ENCODE data around the gene ATP13A3. TPM values are rescaled to one million over a fixed set of nuclear protein-coding genes. Genes with fewer than 3 reads are reported as not detected.

The ATP13A3 gene
- total and polyA plus RNA-seq, 2 of the 4 experiments (the other 2 are of a cell fraction) = 48.1 to 154 TPM

GRCh38 chr3:194387276-194387675 lies 99.5 kb downstream of the ATP13A3 start:
- Histone ChIP-seq H2BK120ac (ENCODE audit: low read depth, low read length) (no peak overlapping the region), H2AFZ (replicated peaks; ENCODE audit: low read length, poor library complexity) (no peak overlapping the region), H3K18ac (ENCODE audit: low read depth, low read length) (no peak overlapping the region), H3K36me3 (ENCODE audit: control insufficient read depth, insufficient read depth, low read length) (no peaks in the 10 kb centered on the region), H3K9me1 (ENCODE audit: insufficient read depth, low read length) (no peaks in the 10 kb centered on the region), H2BK20ac (ENCODE audit: low read depth, low read length) (no peak overlapping the region), H3K14ac (replicated peaks; ENCODE audit: low read depth, low read length) (no peak overlapping the region), H3K4ac (ENCODE audit: low read depth, low read length) (no peak overlapping the region), H4K91ac (ENCODE audit: insufficient read depth, low read depth, low read length) (no peak overlapping the region), H4K5ac (ENCODE audit: low read depth, low read length) (no peak overlapping the region), H3K4me2 (ENCODE audit: low read depth, low read length) (no peak overlapping the region), H4K8ac (ENCODE audit: low read depth in 2 of 2, low read length in 2 of 2) (no peak overlapping the region), H3K79me1 (ENCODE audit: low read depth in 1 of 2, low read length in 2 of 2) (no peaks in the 10 kb centered on the region), H3K27ac (ENCODE audit: insufficient read depth, low read length) (no peak overlapping the region), H4K20me1 (ENCODE audit: insufficient read depth, low read length) (no peaks in the 10 kb centered on the region), H3K56ac (ENCODE audit: extremely low read depth, insufficient read depth, low read length) (no peak overlapping the region), H2BK5ac (ENCODE audit: low read depth, low read length, poor library complexity, severe bottlenecking) (no peak overlapping the region), H2AK5ac (ENCODE audit: low read depth, low read length) (no peak overlapping the region), H2BK15ac (ENCODE audit: low read depth, low read length) (no peak overlapping the region), H3K27me3 (ENCODE audit: control insufficient read depth, insufficient read depth, low read length) (peaks cover 38% of the 10 kb centered on the region), H3K4me1 (ENCODE audit: control insufficient read depth, insufficient read depth, low read length) (no peaks in the 10 kb centered on the region), H2AK9ac (replicated peaks; ENCODE audit: low read depth, low read length, poor library complexity) (no peak overlapping the region), H3K9me3 (ENCODE audit: control insufficient read depth, insufficient read depth, low read length) (no peaks in the 10 kb centered on the region; the same call in none of the 2 replicates), H3K9ac (ENCODE audit: low read depth, low read length) (no peak overlapping the region), H3K23ac (ENCODE audit: low read depth, low read length) (no peak overlapping the region), H3K4me3 (ENCODE audit: insufficient read depth, low read depth, low read length) (no peak overlapping the region)
- dilution Hi-C loops (cut with HindIII; ENCODE audit: low sequenced_read_pairs, unreplicated experiment) (no loop called here), in situ Hi-C loops (cut with MboI; ENCODE audit: low sequenced_read_pairs) (no loop called here), intact Hi-C loops (cut with micrococcal nuclease) (no loop called here)
- POLR2A ChIA-PET (ENCODE audit: unreplicated experiment) = no interaction called here
- no CpG with 5 or more reads among the region's 6 CpGs for WGBS, 2 experiments (ENCODE audit: extremely low coverage in 2 of 2, insufficient read length in 1 of 2)
- DNase-seq (no peak), ATAC-seq (ENCODE audit: low read depth) (no peak)
- CTCF ChIA-PET = no interaction called here
- BruUV-seq (replicated peaks) = no TSS peak
- TF ChIP-seq CEBPB (IDR thresholded peaks at IDR 0.05; ENCODE audit: low read depth, low read length) = no peak
- no peak for TF ChIP-seq ELK1 (IDR thresholded peaks at IDR 0.05; ENCODE audit: borderline replicate concordance, low read depth, low read length)
- no peak for TF ChIP-seq MAZ (IDR thresholded peaks at IDR 0.05; ENCODE audit: borderline replicate concordance, low read depth, low read length)
- no peak for TF ChIP-seq CTCF (conservative IDR thresholded peaks at IDR 0.05; ENCODE audit: low read depth, low read length)
- no peak for TF ChIP-seq POLR2A (IDR thresholded peaks at IDR 0.05; ENCODE audit: low read depth, low read length)
- TF ChIP-seq MXI1 (IDR thresholded peaks at IDR 0.05; ENCODE audit: borderline replicate concordance, low read depth, low read length) = no peak
- no peak for TF ChIP-seq FOS (IDR thresholded peaks at IDR 0.05; ENCODE audit: low read depth, low read length)
- no peak for TF ChIP-seq NFE2L2 (IDR thresholded peaks at IDR 0.05; ENCODE audit: low read depth, low read length)
- TF ChIP-seq RAD21 (IDR thresholded peaks at IDR 0.05; ENCODE audit: low read length) = no peak
- no peak for TF ChIP-seq SMC3 (IDR thresholded peaks at IDR 0.05; ENCODE audit: low read depth, low read length)
- TF ChIP-seq CHD1 (IDR thresholded peaks at IDR 0.05; ENCODE audit: low read depth, low read length) = no peak
- no peak for TF ChIP-seq RFX5 (IDR thresholded peaks at IDR 0.05; ENCODE audit: low read depth, low read length)
- no peak for TF ChIP-seq BHLHE40 (IDR thresholded peaks at IDR 0.05; ENCODE audit: low read depth, low read length)
- no peak for TF ChIP-seq RCOR1 (IDR thresholded peaks at IDR 0.05; ENCODE audit: insufficient replicate concordance, low read length)
- no peak for TF ChIP-seq USF2 (IDR thresholded peaks at IDR 0.05; ENCODE audit: low read depth, low read length)
- TF ChIP-seq MAFK (IDR thresholded peaks at IDR 0.05; ENCODE audit: low read depth, low read length) = no peak

Measured in IMR-90 (cell line).